CD4-positive, alpha-beta T cell treated with Interleukin-6 for 4 hours (primary cell): ENCODE results near the gene MRPL50.

Experiments
- DNase-seq: peaks from one replicate; pipeline ENCODE4 v3.0.0-alpha.2; 2020; ENCODE audit warnings: mixed read lengths

MRPL50 gene

DNA sequence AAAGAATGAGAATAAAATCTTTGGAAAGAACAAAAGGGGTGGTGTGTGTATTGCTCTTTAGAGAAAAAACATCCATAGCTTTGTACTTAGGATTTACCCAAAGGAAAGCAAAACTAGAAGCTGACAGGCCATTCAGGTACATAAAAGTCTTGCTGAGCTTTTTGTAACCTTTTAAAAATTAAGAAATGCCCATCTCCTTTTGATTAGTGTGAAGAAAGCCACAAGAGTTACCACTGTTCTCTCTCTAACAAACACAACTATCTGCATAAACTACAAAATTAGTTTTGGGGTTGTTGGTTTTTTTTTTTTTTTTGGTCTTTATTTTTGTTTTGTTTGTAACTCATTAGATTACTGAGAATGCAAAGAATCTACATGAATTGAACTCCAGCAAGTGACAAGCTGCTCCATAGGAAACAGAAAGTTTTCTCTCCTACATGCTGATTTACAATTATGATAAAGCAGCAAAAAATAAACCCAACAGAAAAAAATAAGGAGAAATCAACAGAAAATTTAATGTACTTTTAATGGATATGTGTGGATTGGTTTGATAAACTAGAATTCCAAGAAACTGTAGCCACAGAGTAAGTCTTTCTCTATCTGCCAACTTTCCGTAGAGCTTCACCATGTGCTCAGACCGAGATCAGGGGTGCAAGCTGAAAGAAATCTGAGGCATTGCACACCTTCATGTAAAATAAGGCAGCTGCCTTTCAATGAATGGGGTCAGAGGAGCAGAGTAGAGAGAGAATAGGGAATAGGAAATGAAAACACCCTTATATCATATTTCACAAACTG lies 25.9 kb downstream of the MRPL50 start:
- no peak for DNase-seq

DNA sequence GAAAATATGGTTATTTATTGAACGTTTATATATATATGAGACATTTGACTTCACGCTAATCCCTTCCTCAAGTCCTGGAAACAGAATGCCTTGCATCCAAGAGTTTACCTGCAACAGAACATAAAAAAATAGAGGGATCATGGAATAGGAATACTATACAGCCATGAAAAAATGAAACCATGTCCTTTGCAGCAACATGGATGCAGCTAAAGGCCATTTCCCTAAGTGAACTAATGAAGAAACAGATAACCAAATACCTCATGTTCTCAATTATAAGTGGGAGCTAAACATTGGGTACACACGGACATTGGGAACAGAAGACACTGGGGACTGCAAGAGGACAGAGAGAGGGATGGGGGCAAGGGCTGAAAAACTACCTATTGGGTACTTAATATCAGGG lies 26.6 kb downstream of the MRPL50 start:
- DNase-seq, result no peak

DNA sequence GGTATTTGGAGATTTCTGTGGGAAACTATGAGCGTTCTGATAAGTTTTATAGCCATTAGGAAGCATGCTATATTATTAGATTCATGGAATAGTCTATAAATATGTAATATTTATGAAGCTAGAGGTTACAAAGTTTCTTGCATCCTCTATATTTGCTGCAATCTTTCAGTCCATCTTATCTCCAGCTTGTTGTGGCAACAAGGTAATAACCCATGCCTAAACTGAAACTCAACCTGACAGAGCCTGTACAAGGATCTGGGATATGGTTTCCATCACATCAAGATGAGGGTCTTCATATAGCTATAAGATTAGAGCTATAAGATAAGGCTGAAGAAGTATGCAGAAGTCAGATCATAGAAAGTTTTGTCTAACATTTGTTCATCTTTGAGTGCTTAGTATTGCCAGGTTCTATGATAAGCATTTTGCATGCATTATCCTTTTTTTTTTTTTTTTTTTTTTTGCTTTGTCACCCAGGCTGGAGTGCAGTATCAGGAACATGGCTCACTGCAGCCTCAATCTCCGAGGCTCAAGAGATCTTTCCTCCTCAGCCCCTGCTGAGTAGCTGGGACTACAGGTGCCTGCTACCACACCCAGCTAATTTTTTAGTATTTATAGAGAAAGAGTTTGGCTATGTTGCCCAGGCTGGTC lies 28.4 kb downstream of the MRPL50 start:
- no peak for DNase-seq

DNA sequence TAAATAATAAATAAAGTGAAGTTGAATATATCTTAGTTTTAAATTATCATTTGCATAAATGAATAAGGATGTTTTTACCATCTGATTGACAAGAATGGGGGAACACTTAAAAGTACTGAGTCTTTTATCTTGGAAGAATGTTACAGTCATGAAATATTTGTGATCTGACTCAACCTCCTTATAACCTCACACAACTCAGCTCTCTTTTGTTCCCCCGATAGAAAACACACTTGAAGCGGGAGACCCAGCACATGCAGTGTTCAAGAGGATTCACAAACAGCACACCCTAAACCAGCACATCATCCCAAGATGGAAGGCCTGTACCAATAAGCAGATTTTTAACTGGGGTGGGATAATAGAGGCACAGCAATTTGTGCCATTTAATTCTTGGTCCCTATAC lies 29.1 kb downstream of the MRPL50 start:
- no peak for DNase-seq

DNA sequence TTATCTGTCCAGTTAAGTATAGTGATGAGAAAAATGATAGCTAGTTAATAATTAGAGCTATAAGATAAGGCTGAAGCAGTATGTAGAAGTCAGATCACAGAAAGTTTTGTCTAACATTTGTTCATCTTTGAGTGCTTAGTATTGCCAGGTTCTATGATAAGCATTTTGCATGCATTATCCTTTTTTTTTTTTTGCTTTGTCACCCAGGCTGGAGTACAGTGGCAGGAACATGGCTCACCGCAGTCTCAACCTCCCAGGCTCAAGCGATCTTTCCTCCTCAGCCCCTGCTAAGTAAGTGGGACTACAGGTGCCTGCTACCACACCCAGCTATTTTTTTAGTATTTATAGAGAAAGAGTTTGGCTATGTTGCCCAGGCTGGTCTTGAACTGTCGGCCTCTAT lies 31.1 kb downstream of the MRPL50 start:
- DNase-seq, result no peak

DNA sequence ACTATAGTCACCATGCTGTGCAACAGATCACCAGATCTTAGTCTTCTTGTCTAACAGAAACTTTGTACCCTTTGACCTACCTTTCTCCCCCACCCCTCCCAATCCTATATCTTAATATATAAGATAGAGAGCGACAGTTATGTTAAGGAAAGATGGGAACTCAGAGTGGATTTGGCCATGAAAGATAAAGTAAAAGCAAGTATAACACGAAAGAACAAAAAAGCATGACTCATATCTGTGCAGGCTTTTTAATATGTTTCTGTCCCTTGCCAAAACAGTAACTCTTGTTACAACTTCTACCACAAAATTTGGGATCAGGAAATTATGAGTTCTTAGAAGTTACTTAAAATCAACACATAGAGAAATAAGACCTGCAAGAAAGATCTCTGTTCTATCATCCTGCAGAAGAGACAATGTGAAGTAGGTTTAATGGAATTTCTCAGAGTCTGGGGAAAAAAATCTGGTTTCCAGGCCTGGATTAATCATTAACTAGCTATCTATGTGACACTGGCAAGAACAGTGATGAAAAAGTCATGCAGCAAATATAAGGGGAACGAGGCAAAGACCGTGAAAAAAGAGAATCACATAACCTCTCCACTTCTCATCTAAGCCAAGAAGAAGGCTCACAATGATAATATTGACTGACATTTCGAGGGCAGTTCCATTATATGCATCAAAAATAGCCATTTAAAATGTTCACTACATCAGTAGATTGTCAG lies 32.2 kb downstream of the MRPL50 start:
- DNase-seq, result no peak

DNA sequence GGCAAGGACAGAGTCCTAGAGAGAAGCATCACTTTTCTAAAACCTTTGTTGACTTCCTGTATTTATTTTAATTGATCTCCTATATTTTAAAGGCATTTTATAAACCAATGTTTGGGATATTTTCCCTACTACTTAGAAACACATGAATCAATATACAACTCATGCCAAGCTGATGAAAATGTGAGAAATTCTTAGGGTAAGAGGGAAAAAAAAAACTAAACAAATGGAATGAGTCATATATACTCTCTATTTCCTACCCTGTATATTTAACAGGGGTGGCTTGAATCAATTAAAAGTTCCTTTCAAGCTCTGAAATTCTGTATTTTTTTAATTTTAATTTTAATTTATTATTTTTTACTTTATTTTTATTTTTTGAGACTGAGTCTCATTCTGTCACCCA lies 33.2 kb downstream of the MRPL50 start:
- no peak for DNase-seq

DNA sequence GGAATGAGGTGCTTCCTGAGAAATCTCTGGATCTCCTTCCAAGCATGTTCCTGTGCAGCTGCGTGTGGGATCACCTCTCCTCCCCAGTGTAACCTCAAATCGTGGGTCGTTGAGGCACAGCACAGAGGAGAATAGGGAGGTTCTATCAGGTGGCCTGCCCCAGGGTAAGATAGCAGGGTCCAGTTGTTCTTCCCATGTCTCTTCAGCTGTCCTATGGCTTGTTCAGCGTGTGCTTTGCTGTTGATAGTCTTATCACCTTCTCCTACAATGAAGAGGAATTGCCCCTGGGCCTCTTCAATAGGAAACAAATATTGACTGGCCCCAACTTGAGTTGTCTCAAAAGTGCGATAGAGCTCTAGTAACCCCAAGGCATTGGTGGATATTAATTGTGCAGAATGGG lies 36.0 kb downstream of the MRPL50 start:
- DNase-seq, result no peak

DNA sequence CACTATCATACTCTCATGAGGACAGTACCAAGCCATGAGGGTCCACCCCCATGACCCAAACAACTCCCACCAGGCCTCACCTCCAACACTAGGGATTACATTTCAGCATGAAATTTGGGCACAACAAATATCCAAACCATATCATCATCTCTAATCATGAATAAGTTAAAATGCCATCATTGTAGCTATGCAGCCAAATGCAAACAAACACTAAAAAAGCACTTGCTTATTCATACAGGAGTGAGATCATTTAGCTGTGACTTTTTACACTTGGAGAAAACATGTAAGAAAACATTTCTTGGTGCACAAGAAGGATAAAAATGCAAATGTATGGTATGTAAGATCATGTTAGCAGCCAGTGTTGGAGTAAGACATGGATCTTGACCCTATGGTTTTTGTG lies 37.8 kb downstream of the MRPL50 start:
- DNase-seq, result no peak

DNA sequence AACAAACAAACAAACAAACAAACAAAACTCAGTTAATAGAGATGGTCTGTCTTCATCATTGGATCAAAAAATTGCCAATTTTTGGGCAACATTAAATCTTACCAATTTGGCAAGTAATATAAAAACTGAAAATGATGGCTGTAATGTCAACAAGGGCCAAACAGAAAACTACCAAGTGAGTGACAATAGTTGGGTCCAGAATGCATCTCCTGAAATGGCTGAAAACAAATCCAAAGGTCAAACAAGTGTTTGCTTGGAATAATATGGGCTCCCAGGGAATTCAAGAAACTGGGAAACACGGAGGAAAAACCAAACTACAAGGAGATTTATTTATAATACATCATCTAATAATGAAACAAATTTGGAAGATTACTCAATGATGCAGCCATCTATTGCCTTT lies 38.7 kb downstream of the MRPL50 start:
- DNase-seq, result no peak

DNA sequence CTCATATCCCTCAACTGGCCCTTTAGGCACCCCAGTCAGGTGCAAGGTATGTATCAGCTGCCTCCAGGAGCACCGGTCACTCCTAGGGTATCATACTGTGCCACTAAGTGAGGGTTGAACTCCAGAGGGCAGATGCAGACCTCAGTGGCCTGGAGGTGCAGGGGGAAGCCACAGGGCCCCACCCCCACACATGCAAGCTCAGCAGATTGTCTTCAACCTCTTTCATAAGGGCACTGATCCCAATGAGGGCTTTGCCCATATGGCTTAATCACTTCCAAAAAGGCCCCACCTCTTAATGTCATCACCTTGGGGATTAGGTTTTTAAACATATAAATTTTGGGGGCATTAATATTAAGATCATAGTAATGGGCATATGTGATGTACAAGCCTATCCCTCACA lies 41.8 kb downstream of the MRPL50 start:
- no peak for DNase-seq

DNA sequence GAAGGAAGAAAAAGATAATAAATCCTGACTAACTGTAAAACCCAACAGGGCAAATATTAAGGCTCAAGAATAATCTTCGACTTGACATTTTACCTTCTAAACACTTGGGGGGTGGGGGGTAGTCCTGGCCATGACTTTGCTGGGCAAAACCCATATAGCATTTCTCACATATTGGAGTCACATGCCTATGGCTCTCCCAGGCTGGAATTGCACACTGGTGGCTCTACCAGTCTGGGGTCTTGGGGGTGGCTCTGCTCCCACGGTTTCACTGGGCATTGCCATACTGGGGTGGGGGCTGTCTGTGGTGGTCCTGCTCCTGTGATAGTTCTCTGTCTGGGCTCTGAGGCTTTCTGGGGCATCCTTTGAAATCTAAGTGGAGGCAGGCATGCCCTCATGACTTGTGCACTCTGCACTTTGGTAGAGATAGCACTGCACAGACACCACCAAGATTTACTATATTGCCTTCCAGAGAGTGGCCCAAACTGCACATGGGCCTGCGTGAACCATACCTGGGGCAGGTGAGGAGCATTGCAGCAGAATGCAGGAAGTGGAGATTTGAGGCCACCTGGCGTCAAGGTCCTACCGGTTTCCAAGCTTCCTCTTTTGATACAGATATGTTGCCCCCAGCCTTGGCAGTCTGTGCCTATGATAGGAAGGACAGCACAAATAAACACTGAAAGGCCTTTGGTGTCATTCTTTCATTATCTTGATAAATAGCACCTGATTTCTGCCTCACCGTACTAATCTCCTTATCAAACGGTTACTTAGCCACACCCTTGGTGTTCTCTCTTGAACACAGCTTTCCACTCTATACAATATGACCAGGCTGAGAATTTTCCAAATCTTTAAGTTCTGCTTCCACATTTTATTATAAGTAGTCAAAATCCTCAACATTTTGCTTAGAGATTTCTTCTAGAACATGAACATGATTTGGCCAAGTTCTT lies 43.4 kb downstream of the MRPL50 start:
- no peak for DNase-seq

DNA sequence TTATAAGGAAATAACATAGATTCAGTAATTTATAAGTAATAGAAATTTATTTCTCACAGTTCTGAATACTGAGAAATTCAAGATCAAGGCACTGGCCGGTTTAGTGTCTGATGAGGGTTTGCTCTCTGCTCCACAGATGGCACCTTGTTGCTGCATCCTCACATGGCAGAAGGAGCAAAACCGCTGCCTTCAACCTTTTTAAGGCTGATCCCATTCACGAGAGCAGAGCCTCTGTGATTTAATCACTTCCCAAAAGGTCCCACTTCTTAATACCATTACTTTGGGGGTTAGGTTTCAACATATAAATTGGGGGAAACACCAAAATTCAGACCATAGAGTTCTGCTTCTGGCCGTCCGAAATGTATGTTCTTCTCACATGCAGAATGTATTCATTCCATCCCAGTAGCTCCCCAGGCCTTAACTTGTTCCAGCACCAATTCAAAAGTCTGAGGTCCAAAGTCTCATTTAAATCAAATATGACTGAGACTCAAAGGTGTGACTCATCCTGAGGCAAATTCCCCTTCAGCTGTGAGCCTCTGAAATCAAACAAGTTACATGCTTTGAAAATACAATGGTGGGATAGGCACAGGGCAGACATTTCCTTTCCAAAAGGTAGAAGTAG lies 44.2 kb downstream of the MRPL50 start:
- no peak for DNase-seq

DNA sequence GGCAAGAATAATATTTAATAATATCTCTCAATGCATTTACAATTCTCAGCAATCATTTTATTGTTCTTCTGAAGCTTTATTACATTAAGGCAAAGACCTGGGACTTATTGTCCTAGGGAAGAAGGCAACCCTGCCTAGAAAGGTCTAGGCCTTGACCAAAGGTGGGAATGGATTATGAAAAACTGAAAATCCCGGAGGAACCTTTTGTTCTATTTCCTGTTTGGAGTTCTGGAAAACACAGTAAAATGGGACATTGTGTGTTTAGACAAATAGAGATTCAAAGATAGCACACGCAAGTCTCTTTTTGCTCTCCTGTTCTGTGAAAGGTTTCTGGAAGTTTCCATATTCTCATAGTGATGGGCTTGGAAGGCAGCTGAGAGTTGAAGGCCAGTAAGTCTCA lies 44.7 kb downstream of the MRPL50 start:
- no peak for DNase-seq

DNA sequence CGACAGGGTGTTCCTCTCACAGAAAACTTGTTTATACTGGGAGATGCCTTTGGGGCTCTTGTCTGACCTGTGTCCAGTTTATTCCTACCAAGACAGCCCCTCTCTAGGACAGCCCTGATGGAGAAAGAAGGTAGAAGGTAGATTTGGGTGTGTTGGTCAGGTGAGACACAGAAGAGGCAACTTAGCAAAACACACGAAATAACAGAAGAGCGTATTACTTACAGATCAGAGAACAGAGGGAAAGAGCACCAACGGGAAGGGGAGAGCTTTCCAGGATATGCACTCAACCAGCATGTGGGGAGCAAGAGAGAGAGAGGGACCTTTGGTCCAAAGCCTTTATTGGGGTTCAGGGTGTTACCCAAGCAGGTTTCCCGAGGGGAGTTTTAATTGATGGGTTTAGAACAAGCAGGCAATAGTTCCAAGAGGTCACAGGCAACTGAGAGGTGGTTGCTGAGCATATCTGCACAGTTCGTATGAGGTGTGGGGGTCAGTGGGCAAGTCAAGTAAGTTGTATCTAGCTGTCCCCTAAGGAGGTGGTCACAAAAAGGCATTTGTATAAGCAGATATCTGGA lies 45.4 kb downstream of the MRPL50 start:
- no peak for DNase-seq

DNA sequence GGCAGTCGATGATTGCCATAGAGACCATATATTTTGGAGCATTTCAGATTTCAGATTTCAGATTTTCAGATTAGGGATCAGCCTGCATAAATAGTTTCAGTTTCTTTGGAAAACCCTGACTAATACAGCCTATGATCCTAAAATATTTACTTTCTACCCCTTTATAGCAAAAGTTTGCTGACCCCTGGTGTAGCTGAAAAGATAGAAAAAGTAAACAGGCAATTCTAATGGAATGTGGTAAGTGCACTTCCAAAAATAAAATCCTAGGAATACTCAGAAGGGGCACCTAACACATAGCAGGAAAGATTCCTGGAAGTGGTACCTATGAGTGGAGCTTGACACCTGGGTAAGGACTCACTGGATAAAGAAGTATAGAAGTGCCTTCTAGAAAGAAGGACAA lies 48.1 kb downstream of the MRPL50 start:
- no peak for DNase-seq

DNA sequence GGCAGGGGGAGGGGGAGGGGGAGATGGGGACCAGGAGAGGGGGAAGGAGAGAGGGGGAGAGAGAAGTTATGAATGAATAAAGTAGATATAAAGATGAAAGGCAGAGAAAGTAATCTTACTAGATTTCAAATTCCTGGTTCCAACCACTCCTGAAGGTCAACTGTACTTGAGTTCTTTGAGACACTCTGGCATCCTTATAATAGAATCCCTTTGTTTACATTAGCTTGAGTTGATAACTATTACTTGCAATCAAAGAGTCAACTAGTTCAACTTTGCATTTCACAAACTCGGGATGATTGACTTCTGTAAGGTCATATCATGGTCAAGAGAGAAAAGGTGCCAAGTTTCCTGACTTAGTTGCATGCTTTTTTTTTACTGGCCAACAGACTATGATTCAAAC lies 55.8 kb downstream of the MRPL50 start:
- no peak for DNase-seq

DNA sequence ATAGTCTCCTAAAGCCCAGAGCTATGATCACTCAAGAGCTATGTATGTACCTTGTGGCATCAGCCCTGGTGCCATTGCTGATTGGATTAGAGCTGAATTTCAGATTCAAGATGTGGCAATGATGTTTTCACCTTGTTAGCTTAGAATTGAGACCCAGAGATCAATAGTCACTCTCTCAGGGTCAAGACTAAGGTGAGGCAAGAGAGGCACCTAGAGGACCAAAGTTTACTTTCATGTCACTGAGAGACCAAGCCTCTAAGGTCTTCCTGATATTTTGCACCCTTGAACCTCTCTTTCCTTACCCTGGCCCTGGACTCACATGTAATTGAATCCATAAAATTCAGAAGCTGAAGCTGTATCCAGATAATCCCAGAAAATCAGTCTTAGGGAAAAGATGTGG lies 56.5 kb downstream of the MRPL50 start:
- DNase-seq, result no peak
